ENCODE results near the gene AVEN. TPM values are rescaled to one million over a fixed set of nuclear protein-coding genes. Genes with fewer than 3 reads are reported as not detected.

The AVEN gene
- total and polyA plus RNA-seq, 2 of the 8 experiments (the other 6 are each of a cell fraction or from before 2014, with no cell fraction given), result 5.5 to 17.0 TPM

DNA sequence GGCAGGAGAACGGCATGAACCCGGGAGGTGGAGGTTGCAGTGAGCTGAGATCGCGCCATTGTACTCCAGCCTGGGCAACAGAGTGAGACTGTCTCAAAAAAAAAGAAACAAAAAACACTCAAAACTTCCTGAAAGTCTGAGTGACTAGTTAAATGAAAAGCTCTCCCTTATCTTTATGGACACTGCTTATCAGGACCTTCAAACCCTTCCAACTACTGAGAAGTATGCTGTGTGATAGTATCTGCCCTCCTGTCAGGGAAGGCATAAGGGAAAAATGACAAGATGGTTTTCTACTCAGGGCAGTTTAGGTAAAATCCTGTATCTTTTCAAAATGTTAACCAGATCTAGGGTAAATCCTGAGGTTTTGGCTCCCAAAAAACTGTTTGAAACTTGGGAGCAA lies 40.9 kb upstream of the AVEN start (continued):
- TF ChIP-seq, protein P1, sequence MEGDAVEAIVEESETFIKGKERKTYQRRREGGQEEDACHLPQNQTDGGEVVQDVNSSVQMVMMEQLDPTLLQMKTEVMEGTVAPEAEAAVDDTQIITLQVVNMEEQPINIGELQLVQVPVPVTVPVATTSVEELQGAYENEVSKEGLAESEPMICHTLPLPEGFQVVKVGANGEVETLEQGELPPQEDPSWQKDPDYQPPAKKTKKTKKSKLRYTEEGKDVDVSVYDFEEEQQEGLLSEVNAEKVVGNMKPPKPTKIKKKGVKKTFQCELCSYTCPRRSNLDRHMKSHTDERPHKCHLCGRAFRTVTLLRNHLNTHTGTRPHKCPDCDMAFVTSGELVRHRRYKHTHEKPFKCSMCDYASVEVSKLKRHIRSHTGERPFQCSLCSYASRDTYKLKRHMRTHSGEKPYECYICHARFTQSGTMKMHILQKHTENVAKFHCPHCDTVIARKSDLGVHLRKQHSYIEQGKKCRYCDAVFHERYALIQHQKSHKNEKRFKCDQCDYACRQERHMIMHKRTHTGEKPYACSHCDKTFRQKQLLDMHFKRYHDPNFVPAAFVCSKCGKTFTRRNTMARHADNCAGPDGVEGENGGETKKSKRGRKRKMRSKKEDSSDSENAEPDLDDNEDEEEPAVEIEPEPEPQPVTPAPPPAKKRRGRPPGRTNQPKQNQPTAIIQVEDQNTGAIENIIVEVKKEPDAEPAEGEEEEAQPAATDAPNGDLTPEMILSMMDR (IDR thresholded peaks at IDR 0.05; ENCODE audit: control extremely low read depth in 1 of 3, insufficient read depth in 1 of 3, low read depth in 1 of 3, low read length in 3 of 3), result no peak
- TF ChIP-seq SRF (IDR thresholded peaks at IDR 0.05; ENCODE audit: low read depth, low read length) (no peak), CHD1 (IDR thresholded peaks at IDR 0.05; ENCODE audit: low read depth, low read length) (no peak), RXRA (IDR thresholded peaks at IDR 0.05; ENCODE audit: insufficient read depth, low read depth, low read length) (no peak)
- TF ChIP-seq, protein P2, sequence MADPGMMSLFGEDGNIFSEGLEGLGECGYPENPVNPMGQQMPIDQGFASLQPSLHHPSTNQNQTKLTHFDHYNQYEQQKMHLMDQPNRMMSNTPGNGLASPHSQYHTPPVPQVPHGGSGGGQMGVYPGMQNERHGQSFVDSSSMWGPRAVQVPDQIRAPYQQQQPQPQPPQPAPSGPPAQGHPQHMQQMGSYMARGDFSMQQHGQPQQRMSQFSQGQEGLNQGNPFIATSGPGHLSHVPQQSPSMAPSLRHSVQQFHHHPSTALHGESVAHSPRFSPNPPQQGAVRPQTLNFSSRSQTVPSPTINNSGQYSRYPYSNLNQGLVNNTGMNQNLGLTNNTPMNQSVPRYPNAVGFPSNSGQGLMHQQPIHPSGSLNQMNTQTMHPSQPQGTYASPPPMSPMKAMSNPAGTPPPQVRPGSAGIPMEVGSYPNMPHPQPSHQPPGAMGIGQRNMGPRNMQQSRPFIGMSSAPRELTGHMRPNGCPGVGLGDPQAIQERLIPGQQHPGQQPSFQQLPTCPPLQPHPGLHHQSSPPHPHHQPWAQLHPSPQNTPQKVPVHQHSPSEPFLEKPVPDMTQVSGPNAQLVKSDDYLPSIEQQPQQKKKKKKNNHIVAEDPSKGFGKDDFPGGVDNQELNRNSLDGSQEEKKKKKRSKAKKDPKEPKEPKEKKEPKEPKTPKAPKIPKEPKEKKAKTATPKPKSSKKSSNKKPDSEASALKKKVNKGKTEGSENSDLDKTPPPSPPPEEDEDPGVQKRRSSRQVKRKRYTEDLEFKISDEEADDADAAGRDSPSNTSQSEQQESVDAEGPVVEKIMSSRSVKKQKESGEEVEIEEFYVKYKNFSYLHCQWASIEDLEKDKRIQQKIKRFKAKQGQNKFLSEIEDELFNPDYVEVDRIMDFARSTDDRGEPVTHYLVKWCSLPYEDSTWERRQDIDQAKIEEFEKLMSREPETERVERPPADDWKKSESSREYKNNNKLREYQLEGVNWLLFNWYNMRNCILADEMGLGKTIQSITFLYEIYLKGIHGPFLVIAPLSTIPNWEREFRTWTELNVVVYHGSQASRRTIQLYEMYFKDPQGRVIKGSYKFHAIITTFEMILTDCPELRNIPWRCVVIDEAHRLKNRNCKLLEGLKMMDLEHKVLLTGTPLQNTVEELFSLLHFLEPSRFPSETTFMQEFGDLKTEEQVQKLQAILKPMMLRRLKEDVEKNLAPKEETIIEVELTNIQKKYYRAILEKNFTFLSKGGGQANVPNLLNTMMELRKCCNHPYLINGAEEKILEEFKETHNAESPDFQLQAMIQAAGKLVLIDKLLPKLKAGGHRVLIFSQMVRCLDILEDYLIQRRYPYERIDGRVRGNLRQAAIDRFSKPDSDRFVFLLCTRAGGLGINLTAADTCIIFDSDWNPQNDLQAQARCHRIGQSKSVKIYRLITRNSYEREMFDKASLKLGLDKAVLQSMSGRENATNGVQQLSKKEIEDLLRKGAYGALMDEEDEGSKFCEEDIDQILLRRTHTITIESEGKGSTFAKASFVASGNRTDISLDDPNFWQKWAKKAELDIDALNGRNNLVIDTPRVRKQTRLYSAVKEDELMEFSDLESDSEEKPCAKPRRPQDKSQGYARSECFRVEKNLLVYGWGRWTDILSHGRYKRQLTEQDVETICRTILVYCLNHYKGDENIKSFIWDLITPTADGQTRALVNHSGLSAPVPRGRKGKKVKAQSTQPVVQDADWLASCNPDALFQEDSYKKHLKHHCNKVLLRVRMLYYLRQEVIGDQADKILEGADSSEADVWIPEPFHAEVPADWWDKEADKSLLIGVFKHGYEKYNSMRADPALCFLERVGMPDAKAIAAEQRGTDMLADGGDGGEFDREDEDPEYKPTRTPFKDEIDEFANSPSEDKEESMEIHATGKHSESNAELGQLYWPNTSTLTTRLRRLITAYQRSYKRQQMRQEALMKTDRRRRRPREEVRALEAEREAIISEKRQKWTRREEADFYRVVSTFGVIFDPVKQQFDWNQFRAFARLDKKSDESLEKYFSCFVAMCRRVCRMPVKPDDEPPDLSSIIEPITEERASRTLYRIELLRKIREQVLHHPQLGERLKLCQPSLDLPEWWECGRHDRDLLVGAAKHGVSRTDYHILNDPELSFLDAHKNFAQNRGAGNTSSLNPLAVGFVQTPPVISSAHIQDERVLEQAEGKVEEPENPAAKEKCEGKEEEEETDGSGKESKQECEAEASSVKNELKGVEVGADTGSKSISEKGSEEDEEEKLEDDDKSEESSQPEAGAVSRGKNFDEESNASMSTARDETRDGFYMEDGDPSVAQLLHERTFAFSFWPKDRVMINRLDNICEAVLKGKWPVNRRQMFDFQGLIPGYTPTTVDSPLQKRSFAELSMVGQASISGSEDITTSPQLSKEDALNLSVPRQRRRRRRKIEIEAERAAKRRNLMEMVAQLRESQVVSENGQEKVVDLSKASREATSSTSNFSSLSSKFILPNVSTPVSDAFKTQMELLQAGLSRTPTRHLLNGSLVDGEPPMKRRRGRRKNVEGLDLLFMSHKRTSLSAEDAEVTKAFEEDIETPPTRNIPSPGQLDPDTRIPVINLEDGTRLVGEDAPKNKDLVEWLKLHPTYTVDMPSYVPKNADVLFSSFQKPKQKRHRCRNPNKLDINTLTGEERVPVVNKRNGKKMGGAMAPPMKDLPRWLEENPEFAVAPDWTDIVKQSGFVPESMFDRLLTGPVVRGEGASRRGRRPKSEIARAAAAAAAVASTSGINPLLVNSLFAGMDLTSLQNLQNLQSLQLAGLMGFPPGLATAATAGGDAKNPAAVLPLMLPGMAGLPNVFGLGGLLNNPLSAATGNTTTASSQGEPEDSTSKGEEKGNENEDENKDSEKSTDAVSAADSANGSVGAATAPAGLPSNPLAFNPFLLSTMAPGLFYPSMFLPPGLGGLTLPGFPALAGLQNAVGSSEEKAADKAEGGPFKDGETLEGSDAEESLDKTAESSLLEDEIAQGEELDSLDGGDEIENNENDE (IDR thresholded peaks at IDR 0.05; ENCODE audit: insufficient replicate concordance, low read length), result no peak

All from H1 (cell line).